DMS 273 (cell line): ENCODE measurements around the gene VWA2.

Experiments
- DNase-seq: peaks from one replicate; lab custom pipeline; 2025; ENCODE audit not compliant: unreplicated experiment; lab: John Stamatoyannopoulos, UW

The VWA2 gene

DNA sequence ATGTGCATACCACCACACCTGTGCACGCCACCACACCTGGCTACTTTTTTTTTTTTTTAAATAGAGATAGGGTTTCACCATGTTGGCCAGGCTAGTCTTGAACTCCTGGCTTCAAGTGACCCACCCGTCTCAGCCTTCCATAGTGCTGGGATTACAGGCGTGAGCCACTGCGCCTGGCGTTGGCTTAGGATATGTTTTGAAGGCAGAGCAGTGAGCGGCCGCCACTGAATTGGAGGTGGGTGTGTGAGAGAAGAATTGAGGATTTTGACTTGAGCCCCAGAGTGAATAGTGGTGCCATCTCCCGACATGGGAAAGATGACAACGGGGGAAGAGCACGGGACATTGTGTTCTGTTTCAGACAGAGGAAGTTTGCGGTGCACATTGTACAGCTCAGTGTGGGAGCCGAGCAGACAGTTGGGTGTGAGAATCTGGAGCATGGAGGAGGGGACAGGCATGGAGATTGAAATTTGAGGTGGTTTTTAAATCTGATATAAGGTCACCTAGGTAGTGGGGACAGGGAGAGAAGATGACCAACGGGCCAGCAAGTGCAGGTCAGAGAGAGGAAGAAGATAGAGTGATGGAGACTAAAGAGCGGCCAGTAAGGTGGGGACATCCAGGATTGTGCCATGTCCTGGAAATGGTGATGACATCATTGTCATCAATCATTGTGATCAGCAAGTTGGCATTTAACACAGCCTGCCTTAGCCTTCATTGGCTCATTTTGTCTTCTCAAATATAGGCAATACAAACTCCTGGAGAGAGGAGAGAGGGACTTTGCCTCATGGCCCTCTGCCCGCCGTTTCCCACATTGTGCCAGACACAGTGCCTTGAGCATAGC, 35.8 kb downstream of the VWA2 start:
- no peak for DNase-seq

GRCh38 chr10:114276066-114276465, 37.0 kb downstream of the VWA2 start:
- DNase-seq, result no peak

GRCh38 chr10:114276671-114277070, 37.6 kb downstream of the VWA2 start:
- no peak for DNase-seq

DNA sequence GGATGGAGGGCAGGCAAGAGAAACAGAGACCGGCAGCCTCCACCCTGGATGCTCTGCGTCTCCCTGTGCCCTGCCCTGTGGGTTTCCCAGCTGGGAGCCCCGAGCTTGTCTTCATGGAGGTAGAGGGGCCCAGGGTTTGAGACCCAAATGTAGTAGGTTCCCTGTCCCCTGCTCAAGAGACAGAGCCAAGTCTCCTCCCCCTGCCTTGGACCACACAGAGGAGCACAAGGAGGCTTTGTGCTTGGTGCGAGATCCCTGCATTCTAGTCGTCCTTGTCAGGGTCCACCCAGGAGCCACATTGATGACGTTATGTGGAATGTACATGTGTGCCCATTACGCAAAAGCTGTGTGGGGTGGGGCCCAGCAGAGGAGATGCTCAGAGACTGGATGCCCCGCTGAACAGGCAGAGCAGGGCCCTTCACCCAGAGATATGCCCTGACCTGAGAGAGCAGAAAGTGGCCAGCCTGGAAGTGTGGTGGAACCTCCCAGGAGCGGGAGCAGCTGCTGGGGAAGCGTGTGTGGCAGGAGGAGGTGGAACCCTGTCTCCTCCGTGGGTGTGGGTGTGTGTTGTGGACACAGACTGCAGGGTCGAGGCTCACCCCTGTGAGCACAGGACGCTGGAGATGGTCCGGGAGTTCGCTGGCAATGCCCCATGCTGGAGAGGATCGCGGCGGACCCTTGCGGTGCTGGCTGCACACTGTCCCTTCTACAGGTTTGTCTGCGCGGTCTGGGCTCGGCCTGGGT, 39.3 kb downstream of the VWA2 start:
- no peak for DNase-seq

- DNase-seq, result no peak
Measured at GRCh38 chr10:114278884-114279191, 39.8 kb downstream of the VWA2 start.

DNA sequence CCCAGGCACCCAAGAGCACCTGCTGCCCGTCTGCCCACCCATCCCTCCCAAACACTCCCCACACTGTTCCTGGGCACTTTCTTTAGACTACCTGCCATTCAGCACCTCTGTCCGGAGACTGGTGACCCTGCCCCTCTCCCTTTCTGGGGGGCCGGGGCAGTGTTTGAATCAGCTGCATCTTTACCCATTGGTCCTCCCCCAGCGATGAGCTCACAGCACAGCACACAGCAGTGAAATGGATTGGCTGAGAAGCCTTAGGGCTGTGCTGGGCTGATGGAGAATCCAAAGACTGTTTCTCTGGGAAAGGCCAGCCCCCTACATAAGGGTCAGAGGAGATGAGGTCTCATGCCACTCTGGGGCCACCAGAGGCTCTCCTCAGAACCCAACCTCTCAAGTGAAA, 40.2 kb downstream of the VWA2 start:
- DNase-seq, result no peak

DNA sequence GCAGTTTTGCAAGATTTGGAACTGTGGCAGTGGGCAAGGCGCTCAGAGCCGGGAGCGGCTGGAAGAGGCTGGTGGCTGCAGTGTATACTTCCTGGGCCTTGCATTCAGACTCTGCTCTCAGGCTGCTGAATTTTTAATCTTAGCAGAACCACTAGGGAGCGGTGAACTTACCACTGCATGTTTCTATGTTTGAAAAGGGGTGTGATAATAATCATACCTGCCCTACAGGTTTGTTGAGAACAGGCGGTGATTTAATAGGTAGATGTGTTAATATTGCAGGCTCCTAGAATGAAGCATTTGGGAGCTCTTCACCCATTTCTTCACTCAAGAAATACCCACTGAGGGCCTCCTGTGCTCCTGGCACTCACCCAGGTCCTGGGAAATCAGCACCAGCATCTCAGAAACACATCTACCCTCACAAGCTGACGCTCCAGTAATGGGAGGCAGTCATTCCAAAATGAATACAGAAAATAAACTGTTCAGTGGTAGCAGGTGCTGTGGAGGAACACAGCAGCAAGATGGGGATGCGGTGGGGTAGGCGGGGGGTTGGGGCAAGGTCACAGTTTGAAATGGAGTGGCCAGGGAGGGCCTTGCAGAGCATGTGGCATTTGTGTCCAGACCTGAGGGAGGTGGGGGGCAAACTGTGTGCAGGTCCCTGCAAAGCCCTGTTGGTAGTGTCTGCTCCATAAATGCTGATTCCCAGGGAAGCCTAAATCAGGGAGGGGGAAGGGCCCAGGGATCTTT, 41.0 kb downstream of the VWA2 start:
- no peak for DNase-seq

DNA sequence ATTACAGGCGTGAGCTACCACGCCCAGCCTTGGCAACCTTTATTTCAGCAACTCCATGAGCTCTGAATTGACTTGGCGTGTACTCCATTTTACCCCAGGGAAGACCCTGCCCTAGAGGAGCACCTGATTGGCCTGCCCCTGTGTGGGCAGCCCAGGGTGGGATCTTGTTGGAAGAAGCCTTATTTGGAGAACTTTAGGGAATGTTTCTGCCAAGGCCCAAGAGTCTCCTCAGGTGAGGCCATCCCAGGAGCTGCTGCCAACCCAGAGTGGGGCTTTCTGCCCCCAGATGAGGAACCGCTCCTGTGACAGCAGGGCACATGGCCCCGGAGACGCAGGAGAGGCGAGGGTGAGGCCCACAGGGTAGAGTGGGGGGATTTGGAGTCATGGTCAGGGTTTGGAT, 42.0 kb downstream of the VWA2 start:
- DNase-seq, result no peak

DNA sequence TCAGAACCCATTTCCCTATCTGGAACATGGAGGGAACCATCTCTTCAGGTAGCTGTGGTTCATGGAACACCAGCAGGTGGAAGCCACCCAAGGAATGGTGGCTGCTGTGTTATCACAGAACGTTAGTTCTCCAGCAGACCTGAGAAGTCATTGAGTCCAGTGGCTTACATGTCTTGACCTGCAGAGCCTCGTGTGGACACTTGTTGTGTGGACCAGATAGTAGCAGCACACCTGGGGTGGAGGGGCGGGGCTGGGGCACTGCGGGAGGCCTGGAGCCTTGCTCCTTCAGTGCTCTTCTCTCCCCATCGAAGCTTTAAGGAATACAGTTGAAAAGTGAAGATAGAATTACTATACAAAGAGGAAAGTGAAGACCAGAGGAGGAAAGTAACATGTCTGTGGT, 42.4 kb downstream of the VWA2 start:
- no peak for DNase-seq

DNA sequence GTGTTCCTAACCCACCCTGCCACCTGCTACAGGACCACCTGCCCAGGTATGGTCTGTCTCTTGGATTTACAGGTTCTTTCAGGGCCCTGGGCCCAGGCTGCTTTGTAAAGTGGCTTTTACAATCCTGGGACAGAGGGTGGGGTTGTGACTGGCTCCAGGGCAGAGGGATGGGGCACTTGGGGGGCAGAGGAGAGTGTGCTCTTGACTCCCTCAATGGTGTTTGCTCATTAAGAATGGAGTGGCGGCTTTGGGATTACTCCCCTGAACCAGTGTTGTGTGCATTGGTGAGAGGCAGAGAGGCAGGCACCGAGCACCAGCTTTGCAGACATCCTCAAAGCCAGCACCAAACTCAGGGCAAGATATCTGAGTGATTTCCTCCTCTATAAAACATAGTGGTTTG, 43.5 kb downstream of the VWA2 start:
- DNase-seq, result no peak

DNA sequence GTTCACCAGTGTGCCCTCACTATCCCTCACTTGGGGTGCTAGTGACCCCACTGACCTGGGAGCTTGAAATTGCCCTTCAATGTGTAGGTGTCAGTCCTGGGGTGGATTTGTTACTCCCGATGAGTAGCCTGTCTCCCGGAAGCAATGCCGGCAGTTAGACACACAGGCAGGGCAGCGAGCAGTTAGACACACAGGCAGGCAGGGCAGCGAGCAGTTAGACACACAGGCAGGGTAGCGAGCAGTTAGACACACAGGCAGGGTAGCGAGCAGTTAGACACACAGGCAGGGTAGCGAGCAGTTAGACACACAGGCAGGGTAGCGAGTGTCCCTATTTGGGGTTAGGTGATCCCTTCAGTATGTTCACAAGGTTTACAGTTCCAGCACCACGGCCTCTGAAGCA, 44.0 kb downstream of the VWA2 start:
- no peak for DNase-seq

- DNase-seq, result no peak
Measured at GRCh38 chr10:114283535-114284234, 44.6 kb downstream of the VWA2 start.

DNA sequence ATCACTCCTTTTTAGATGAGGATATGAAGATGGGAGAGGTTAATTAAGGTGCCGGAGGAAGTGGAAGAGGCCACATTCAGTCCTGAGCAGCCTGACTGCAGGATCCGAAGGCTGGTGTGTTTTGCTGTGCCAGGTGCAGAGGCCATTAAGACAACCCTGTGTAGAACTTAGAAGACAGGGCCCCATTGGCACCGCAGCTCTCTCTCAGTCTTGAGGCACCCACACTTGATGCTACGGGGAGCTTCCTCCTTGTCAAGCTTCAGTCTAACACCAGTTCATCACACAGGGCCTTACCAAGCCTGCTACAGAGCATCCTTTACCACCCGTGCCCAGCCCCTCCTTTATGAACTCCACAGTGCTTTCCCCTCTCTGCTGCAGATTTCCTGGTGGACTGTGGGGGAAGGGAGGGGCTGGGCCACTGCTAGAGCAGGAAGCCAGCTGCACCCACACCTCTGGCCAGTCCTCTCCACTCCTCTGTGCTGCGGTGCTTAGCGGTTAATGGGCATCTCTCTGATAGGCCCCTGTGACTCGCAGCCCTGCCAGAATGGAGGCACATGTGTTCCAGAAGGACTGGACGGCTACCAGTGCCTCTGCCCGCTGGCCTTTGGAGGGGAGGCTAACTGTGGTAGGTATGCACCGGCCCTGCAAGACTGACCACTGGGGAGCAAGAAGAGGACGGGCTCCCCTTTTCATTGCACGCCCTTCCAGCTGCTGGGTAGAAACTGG, 45.5 kb downstream of the VWA2 start:
- no peak for DNase-seq

- no peak for DNase-seq
Measured at GRCh38 chr10:114285961-114286441, 46.9 kb downstream of the VWA2 start.

GRCh38 chr10:114286921-114287320, 47.9 kb downstream of the VWA2 start:
- DNase-seq, result no peak

DNA sequence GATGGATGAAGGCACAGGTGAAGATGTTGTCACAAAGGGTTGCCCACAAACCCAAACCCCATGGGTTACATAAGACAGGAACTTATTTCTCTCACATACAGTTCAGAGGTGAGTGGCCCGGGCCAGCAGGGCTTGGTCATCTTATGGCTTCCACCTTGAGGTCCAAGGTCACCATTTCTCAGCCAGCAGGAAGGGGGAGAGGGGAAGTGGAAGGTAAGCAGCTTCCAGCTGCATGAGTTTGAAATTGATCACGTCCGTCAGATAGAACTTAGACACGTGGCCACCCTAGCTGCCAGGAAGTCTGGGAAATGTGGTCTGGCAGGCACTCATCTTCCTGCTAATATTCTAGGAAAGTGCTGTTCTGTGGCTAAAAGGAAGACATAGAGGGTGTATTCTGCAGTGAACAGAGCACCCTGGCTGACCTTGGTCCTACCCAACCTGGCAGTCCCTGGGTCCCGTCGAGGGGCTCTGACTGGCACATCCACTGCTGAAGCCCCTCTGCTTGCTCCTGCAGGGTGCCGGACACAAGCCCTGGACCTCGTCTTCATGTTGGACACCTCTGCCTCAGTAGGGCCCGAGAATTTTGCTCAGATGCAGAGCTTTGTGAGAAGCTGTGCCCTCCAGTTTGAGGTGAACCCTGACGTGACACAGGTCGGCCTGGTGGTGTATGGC, 49.5 kb downstream of the VWA2 start:
- no peak for DNase-seq

- DNase-seq, result no peak
Measured at GRCh38 chr10:114289096-114289436, 50.0 kb downstream of the VWA2 start.

DNA sequence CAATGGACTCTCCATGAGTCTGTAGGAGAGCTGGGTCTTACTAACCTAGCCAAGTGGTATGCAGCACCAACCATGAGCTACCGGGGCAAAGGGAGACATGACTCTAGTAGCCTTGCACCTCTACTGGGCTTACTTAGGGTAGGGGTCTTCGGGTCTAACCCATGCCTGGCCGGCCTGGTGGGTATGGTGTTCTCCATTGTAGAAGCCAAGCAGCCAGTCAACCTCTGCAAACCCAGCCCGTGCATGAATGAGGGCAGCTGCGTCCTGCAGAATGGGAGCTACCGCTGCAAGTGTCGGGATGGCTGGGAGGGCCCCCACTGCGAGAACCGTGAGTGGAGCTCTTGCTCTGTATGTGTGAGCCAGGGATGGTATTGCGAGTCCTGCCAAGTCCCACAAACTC, 51.0 kb downstream of the VWA2 start:
- no peak for DNase-seq

- DNase-seq, result no peak
Measured at GRCh38 chr10:114291076-114291475, 52.0 kb downstream of the VWA2 start.

GRCh38 chr10:114291516-114291915, 52.5 kb downstream of the VWA2 start:
- no peak for DNase-seq
